A673 (cell line): ENCODE results near the gene DNAH10.

ENCODE experiments used
- EZH2 ChIP-seq: fragments of 200-600 bp; sonication (generic); IDR thresholded peaks from 2 replicates; pipeline ENCODE4 v1.6.1; 2017; ENCODE audit warnings: borderline replicate concordance, low read depth, mild to moderate bottlenecking, mixed read lengths, antibody characterized with exemption, low read length; ENCODE audit not compliant: poor library complexity, severe bottlenecking
- TF ChIP-seq, protein P1 (sequence below): fragments of 300-800, 200-600 bp; sonication (generic); conservative IDR thresholded peaks from 2 replicates; pipeline ENCODE4 v1.5.1; 2017; ENCODE audit warnings: low read depth, mild to moderate bottlenecking, antibody characterized with exemption, low read length, moderate library complexity, mixed read lengths

DNA sequence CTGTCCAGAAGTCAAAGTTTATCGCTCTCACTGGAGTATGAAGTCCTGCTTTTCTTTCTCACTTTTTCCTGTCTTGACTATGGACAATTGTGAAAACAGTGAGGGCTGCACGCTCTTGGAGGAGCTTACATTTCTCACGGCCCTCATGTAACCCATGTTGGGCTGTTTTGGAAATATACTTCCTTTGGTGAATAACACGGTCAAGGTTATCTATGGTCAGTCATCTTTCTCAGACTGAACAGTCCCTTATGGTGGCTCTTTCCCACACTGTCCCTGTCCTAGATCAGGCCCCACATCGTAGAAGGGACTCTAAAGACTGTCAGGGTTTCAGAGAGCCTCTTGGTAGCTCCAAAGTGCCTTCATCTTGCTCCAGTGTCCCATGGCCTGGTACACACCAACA lies 203.3 kb downstream of the DNAH10 start:
- TF ChIP-seq, protein P1, sequence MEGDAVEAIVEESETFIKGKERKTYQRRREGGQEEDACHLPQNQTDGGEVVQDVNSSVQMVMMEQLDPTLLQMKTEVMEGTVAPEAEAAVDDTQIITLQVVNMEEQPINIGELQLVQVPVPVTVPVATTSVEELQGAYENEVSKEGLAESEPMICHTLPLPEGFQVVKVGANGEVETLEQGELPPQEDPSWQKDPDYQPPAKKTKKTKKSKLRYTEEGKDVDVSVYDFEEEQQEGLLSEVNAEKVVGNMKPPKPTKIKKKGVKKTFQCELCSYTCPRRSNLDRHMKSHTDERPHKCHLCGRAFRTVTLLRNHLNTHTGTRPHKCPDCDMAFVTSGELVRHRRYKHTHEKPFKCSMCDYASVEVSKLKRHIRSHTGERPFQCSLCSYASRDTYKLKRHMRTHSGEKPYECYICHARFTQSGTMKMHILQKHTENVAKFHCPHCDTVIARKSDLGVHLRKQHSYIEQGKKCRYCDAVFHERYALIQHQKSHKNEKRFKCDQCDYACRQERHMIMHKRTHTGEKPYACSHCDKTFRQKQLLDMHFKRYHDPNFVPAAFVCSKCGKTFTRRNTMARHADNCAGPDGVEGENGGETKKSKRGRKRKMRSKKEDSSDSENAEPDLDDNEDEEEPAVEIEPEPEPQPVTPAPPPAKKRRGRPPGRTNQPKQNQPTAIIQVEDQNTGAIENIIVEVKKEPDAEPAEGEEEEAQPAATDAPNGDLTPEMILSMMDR = no peak
- TF ChIP-seq EZH2 = no peak
